ENCODE data around the gene MIR17HG.

Gene MIR17HG

DNA sequence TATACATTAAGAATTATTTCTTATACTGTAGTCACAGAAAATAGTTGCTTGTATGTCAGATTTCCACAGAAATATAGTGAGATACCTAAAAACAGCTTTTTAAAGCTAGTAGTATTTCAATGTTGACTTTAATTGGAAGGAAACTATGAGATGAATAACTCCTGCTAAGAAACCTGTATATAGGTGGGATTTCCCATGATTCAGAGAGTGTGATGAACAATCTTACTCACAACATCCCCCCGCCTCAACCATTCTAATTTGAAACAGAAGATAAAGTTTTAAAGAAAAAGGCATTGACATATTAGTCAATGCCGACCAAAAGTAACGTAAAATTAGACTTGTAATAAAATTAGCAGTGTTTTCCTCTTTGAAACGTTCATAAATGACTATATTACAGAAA is 1.4 kb upstream of the MIR17HG start:
- Histone ChIP-seq H3K4ac (ENCODE audit: low read depth, low read length) (no peak overlapping the region), H3K27ac (ENCODE audit: low read depth, low read length) (no peak overlapping the region), H3K23ac (ENCODE audit: low read length) (no peak overlapping the region), H3K4me3 (ENCODE audit: low read depth, low read length) (no peak overlapping the region), H3K27me3 (ENCODE audit: insufficient read depth, low read length) (no peaks in the 10 kb centered on the region), H2AK5ac (ENCODE audit: low read length) (no peak overlapping the region), H3K9me3 (ENCODE audit: insufficient read depth, low read depth, low read length) (no peaks in the 10 kb centered on the region), H3K4me1 (ENCODE audit: control insufficient read depth in 1 of 2, insufficient read depth in 2 of 2, low read length in 2 of 2) (peaks cover 0 to 2% of the 10 kb centered on the region in 2 experiments), H2BK5ac (ENCODE audit: low read depth, low read length, poor library complexity) (no peak overlapping the region), H3K14ac (ENCODE audit: low read length) (no peak overlapping the region), H3K4me2 (ENCODE audit: low read length) (no peak overlapping the region), H2BK12ac (ENCODE audit: low read length) (no peak overlapping the region), H4K12ac (ENCODE audit: low read depth, low read length) (no peak overlapping the region), H3K79me1 (ENCODE audit: low read length) (peaks cover 12% of the 10 kb centered on the region), H3K18ac (ENCODE audit: low read length) (no peak overlapping the region), H4K91ac (ENCODE audit: low read depth, low read length) (no peak overlapping the region), H4K8ac (ENCODE audit: low read depth, low read length) (no peak overlapping the region), H2BK120ac (ENCODE audit: insufficient read depth, low read length, poor library complexity) (no peak overlapping the region), H2AFZ (ENCODE audit: insufficient read depth, low read length, poor library complexity) (no peak overlapping the region), H3K79me2 (ENCODE audit: control insufficient read depth, insufficient read depth, low read length, poor library complexity) (peaks cover 12% of the 10 kb centered on the region), H3K9ac (ENCODE audit: low read length) (no peak overlapping the region), H3K36me3 (ENCODE audit: control insufficient read depth in 1 of 2, insufficient read depth in 2 of 2, low read length in 2 of 2) (peaks cover 2 to 5% of the 10 kb centered on the region in 2 experiments)
- WGBS (ENCODE audit: extremely low coverage, insufficient coverage, insufficient read length): no CpG with 5 or more reads among the region's 4 CpGs
- no peak for DNase-seq

DNA sequence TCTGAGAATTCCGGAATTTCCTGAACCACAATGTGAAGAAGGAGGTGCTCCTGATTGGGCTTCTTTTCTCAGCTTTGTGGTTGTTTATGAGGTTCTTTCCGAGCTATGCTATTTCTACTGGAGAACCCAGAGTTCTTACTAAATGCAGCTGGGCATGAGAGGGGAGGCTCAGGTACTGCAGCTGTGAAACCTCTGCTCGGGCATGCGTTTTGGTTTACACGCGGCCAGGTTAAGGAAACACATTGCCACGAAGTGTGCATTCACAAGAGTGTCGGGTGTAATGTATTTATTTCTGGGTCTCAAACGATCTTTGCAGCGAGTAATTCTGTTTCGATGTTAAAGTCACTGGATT is 661 bp upstream of the MIR17HG start:
- no peak overlapping the region for H3K18ac ChIP-seq (ENCODE audit: low read length)
- peak overlapping the region; percentile 50 for H4K91ac ChIP-seq (ENCODE audit: low read depth, low read length)
- peak overlapping the region; percentile 16 for H3K14ac ChIP-seq (ENCODE audit: low read length)
- no peak overlapping the region for H2BK5ac ChIP-seq (ENCODE audit: low read depth, low read length, poor library complexity)
- no peak overlapping the region for H3K23ac ChIP-seq (ENCODE audit: low read length)
- H3K4me3 ChIP-seq (ENCODE audit: low read depth, low read length): peak overlapping the region; percentile 74
- no CpG with 5 or more reads among the region's 11 CpGs for WGBS (ENCODE audit: extremely low coverage, insufficient coverage, insufficient read length)
- H3K9ac ChIP-seq (ENCODE audit: low read length): peak overlapping the region; percentile 75
- peak overlapping the region; percentile 93 for H3K4me2 ChIP-seq (ENCODE audit: low read length)
- peak overlapping the region; percentile 29 for H3K27ac ChIP-seq (ENCODE audit: low read depth, low read length)
- peak; percentile 1 to 17 for DNase-seq
- no peak overlapping the region for H2AK5ac ChIP-seq (ENCODE audit: low read length)
- peaks cover 12% of the 10 kb centered on the region for H3K79me1 ChIP-seq (ENCODE audit: low read length)
- no peak overlapping the region for H3K4ac ChIP-seq (ENCODE audit: low read depth, low read length)
- peak overlapping the region; percentile 15 for H2AFZ ChIP-seq (ENCODE audit: insufficient read depth, low read length, poor library complexity)
- H2BK120ac ChIP-seq (ENCODE audit: insufficient read depth, low read length, poor library complexity): no peak overlapping the region
- H2BK12ac ChIP-seq (ENCODE audit: low read length): no peak overlapping the region
- H3K36me3 ChIP-seq (ENCODE audit: control insufficient read depth in 1 of 2, insufficient read depth in 2 of 2, low read length in 2 of 2): peaks cover 2 to 7% of the 10 kb centered on the region in 2 experiments
- H3K27me3 ChIP-seq (ENCODE audit: insufficient read depth, low read length): no peaks in the 10 kb centered on the region
- H3K79me2 ChIP-seq (ENCODE audit: control insufficient read depth, insufficient read depth, low read length, poor library complexity): peaks cover 12% of the 10 kb centered on the region
- H4K8ac ChIP-seq (ENCODE audit: low read depth, low read length): peak overlapping the region; percentile 48
- H3K9me3 ChIP-seq (ENCODE audit: insufficient read depth, low read depth, low read length): no peaks in the 10 kb centered on the region
- H4K12ac ChIP-seq (ENCODE audit: low read depth, low read length): no peak overlapping the region
- peaks cover 0 to 3% of the 10 kb centered on the region in 2 experiments for H3K4me1 ChIP-seq (ENCODE audit: control insufficient read depth in 1 of 2, insufficient read depth in 2 of 2, low read length in 2 of 2)

DNA sequence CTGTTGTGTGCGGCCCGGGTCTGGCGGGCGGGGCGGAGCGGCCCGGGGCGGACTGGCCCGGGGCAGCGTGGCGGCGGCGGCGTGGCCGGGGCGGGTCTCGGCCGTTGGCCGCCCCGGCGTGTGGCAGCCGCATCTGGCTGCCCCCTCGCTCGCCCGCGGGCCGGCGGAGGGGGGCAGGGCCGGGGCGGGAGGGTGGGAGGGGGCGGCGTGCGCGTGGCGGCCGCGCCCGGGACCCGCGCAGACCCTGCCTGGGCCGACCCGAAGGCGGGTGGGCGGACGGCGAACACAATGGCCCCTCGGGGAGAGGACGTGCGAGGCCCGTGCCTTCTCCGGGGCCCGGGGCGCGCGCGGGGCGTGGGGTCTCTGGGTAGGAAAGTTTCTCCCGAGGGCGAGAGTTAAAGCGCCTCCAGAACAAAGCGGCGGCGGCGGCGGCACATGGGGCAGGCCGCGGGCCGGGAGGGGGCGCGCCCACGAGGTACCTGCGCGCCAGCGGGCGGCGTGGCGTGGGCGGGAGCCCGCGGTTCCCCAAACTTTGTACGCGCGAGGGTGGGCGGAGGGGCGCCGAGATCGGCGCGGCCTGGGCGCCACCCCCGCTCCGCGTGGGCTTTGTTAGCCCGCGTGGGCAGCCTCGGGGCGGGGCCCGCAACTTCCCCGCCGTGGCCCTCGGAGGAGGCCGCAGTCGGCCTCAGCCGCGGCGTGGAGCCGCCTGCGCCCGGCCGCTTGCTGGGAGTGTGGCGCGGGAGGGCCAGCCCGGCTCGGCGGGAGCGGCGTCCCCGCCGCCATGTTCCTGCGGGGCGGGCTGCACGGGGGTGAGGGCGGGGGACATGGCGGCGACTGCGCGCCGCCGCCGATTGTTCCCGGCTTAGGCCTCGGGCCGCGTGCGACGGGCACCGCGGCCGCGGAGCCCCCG is 764 bp downstream of the MIR17HG start:
- H3K23ac ChIP-seq (ENCODE audit: low read length): no peak overlapping the region
- DNase-seq: peak; percentile 37 to 59
- peaks cover 0 to 3% of the 10 kb centered on the region in 2 experiments for H3K4me1 ChIP-seq (ENCODE audit: control insufficient read depth in 1 of 2, insufficient read depth in 2 of 2, low read length in 2 of 2)
- peak overlapping the region; percentile 100 for H3K4me3 ChIP-seq (ENCODE audit: low read depth, low read length)
- peak overlapping the region; percentile 61 for H3K4me2 ChIP-seq (ENCODE audit: low read length)
- H3K9ac ChIP-seq (ENCODE audit: low read length): peak overlapping the region; percentile 100
- no peaks in the 10 kb centered on the region for H3K27me3 ChIP-seq (ENCODE audit: insufficient read depth, low read length)
- H4K12ac ChIP-seq (ENCODE audit: low read depth, low read length): peak overlapping the region; percentile 100
- H2AFZ ChIP-seq (ENCODE audit: insufficient read depth, low read length, poor library complexity): peak overlapping the region; percentile 97
- H2AK5ac ChIP-seq (ENCODE audit: low read length): peak overlapping the region; percentile 84
- H3K79me1 ChIP-seq (ENCODE audit: low read length): peaks cover 12% of the 10 kb centered on the region
- no CpG with 5 or more reads among the region's 141 CpGs for WGBS (ENCODE audit: extremely low coverage, insufficient coverage, insufficient read length)
- peaks cover 6 to 10% of the 10 kb centered on the region in 2 experiments for H3K36me3 ChIP-seq (ENCODE audit: control insufficient read depth in 1 of 2, insufficient read depth in 2 of 2, low read length in 2 of 2)
- H4K91ac ChIP-seq (ENCODE audit: low read depth, low read length): peak overlapping the region; percentile 100
- peaks cover 12% of the 10 kb centered on the region for H3K79me2 ChIP-seq (ENCODE audit: control insufficient read depth, insufficient read depth, low read length, poor library complexity)
- H3K27ac ChIP-seq (ENCODE audit: low read depth, low read length): peak overlapping the region; percentile 99
- H3K14ac ChIP-seq (ENCODE audit: low read length): peak overlapping the region; percentile 100
- peak overlapping the region; percentile 97 for H4K8ac ChIP-seq (ENCODE audit: low read depth, low read length)
- H3K9me3 ChIP-seq (ENCODE audit: insufficient read depth, low read depth, low read length): no peaks in the 10 kb centered on the region
- H3K18ac ChIP-seq (ENCODE audit: low read length): peak overlapping the region; percentile 100
- H2BK12ac ChIP-seq (ENCODE audit: low read length): peak overlapping the region; percentile 7
- peak overlapping the region; percentile 100 for H3K4ac ChIP-seq (ENCODE audit: low read depth, low read length)
- H2BK5ac ChIP-seq (ENCODE audit: low read depth, low read length, poor library complexity): peak overlapping the region; percentile 98
- H2BK120ac ChIP-seq (ENCODE audit: insufficient read depth, low read length, poor library complexity): peak overlapping the region; percentile 99

DNA sequence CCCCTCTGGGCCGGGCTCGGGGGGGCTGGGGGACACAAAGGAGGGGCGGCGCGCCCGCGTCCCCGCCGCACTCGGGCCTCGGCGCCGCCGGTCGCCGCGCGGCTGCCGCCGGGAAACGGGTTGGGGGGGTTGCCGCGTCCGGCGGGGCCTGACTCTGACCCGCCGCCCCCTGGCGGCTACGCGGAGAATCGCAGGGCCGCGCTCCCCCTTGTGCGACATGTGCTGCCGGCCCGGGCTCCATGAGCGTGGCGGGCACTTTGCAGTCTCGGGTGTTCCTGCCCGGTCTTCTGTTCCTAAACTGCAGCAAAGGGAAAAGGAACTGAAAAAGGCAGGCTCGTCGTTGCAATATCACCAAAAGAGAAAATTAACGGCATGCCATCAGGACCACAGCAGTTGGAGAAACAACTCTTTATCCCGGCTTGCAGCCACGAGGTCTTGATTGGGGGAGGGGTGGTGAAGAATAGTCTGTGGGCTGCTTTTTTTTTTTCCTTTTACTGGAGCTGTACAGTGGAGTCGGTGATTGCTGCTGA is 1.5 kb downstream of the MIR17HG start:
- no peak overlapping the region for H3K14ac ChIP-seq (ENCODE audit: low read length)
- no CpG with 5 or more reads among the region's 46 CpGs for WGBS (ENCODE audit: extremely low coverage, insufficient coverage, insufficient read length)
- H3K4me2 ChIP-seq (ENCODE audit: low read length): peak overlapping the region; percentile 57
- peak overlapping the region; percentile 98 for H2BK5ac ChIP-seq (ENCODE audit: low read depth, low read length, poor library complexity)
- no peak overlapping the region for H3K23ac ChIP-seq (ENCODE audit: low read length)
- H4K12ac ChIP-seq (ENCODE audit: low read depth, low read length): peak overlapping the region; percentile 40
- peak overlapping the region; percentile 100 for H3K9ac ChIP-seq (ENCODE audit: low read length)
- H4K8ac ChIP-seq (ENCODE audit: low read depth, low read length): peak overlapping the region; percentile 97
- no peaks in the 10 kb centered on the region for H3K9me3 ChIP-seq (ENCODE audit: insufficient read depth, low read depth, low read length)
- no peak overlapping the region for H2BK120ac ChIP-seq (ENCODE audit: insufficient read depth, low read length, poor library complexity)
- peaks cover 12% of the 10 kb centered on the region for H3K79me2 ChIP-seq (ENCODE audit: control insufficient read depth, insufficient read depth, low read length, poor library complexity)
- H3K4ac ChIP-seq (ENCODE audit: low read depth, low read length): peak overlapping the region; percentile 93
- no peak overlapping the region for H2AK5ac ChIP-seq (ENCODE audit: low read length)
- no peak overlapping the region for H2AFZ ChIP-seq (ENCODE audit: insufficient read depth, low read length, poor library complexity)
- H3K36me3 ChIP-seq (ENCODE audit: control insufficient read depth in 1 of 2, insufficient read depth in 2 of 2, low read length in 2 of 2): peaks cover 6 to 12% of the 10 kb centered on the region in 2 experiments
- peak overlapping the region; percentile 33 for H3K18ac ChIP-seq (ENCODE audit: low read length)
- H3K27ac ChIP-seq (ENCODE audit: low read depth, low read length): peak overlapping the region; percentile 99
- peak overlapping the region; percentile 100 for H4K91ac ChIP-seq (ENCODE audit: low read depth, low read length)
- peaks cover 0 to 3% of the 10 kb centered on the region in 2 experiments for H3K4me1 ChIP-seq (ENCODE audit: control insufficient read depth in 1 of 2, insufficient read depth in 2 of 2, low read length in 2 of 2)
- no peaks in the 10 kb centered on the region for H3K27me3 ChIP-seq (ENCODE audit: insufficient read depth, low read length)
- DNase-seq: peak; percentile 85 to 96
- H3K4me3 ChIP-seq (ENCODE audit: low read depth, low read length): peak overlapping the region; percentile 100
- H2BK12ac ChIP-seq (ENCODE audit: low read length): no peak overlapping the region
- peaks cover 12% of the 10 kb centered on the region for H3K79me1 ChIP-seq (ENCODE audit: low read length)

Measured in trophoblast cell (in vitro differentiated cells and primary cell).